HEK293 (cell line): ENCODE results near the gene RERGL.

Source experiments
- CTCF ChIA-PET: fragments of 350-600 bp; formaldehyde crosslinking; extraction: SDS; loops from one replicate; lab custom pipeline; 2021; ENCODE audit warnings: antibody characterized with exemption; lab: Yijun Ruan, JAX
- POLR2A ChIA-PET: fragments of 300-600 bp; formaldehyde crosslinking; extraction: SDS; loops from one replicate; lab custom pipeline; 2020; ENCODE audit warnings: antibody characterized with exemption, inconsistent platforms; lab: Yijun Ruan, JAX
- H3K27ac ChIP-seq: fragments of 200-500 bp; sonication (Bioruptor generic); 2 replicates; pipeline ENCODE4 v1.5.1; 2014; ENCODE audit warnings: low read depth, low read length, control low read depth, inconsistent platforms; ENCODE audit errors: extremely low read depth
- H3K36me3 ChIP-seq, 2 experiments: fragments of 200-500 bp in 1 of 2; sonication (Bioruptor generic) in 1 of 2; 1 replicate in 1 of 2; 2 replicates in 1 of 2; pipeline ENCODE4 v1.5.1; 2014 to 2017; ENCODE audit warnings: inconsistent platforms in 2 of 2, low read length in 2 of 2; ENCODE audit not compliant: control insufficient read depth in 2 of 2, insufficient read depth in 1 of 2
- H3K4me1 ChIP-seq: fragments of 200-500 bp; sonication (Bioruptor generic); 2 replicates; pipeline ENCODE4 v1.5.1; 2014; ENCODE audit warnings: mild to moderate bottlenecking, low read length, inconsistent platforms; ENCODE audit not compliant: control insufficient read depth, insufficient read depth
- H3K4me3 ChIP-seq: 2 replicates; pipeline ENCODE4 v1.5.1; 2011; ENCODE audit warnings: low read depth, mild to moderate bottlenecking, control low read depth, low read length, moderate library complexity
- H3K9me3 ChIP-seq: fragments of 200-500 bp; sonication (Bioruptor generic); 2 replicates; pipeline ENCODE4 v1.5.1; 2014; ENCODE audit warnings: low read depth, low read length, inconsistent platforms; ENCODE audit not compliant: control insufficient read depth, insufficient read depth
- ATF2 ChIP-seq: fragments of 450-650 bp; formaldehyde crosslinking; IDR thresholded peaks from 2 replicates; pipeline ENCODE4 v1.5.1; 2016; ENCODE audit warnings: missing biosample characterization, missing genetic modification characterization, low read depth
- GLIS2 ChIP-seq: fragments of 450-650 bp; formaldehyde crosslinking; IDR thresholded peaks from 2 replicates; pipeline ENCODE4 v1.5.1; 2016; ENCODE audit warnings: missing biosample characterization, missing genetic modification characterization
- KLF8 ChIP-seq: fragments of 450-650 bp; formaldehyde crosslinking; IDR thresholded peaks from 2 replicates; pipeline ENCODE4 v1.5.1; 2016; ENCODE audit warnings: missing biosample characterization, missing genetic modification characterization
- MZF1 ChIP-seq: fragments of 450-650 bp; formaldehyde crosslinking; IDR thresholded peaks from 2 replicates; pipeline ENCODE4 v1.5.1; 2017; ENCODE audit warnings: missing biosample characterization, missing genetic modification characterization, borderline replicate concordance
- PRDM10 ChIP-seq: fragments of 450-650 bp; formaldehyde crosslinking; IDR thresholded peaks from 2 replicates; pipeline ENCODE4 v1.5.1; 2016; ENCODE audit warnings: missing biosample characterization, missing genetic modification characterization
- PRDM4 ChIP-seq: fragments of 450-650 bp; formaldehyde crosslinking; IDR thresholded peaks from 2 replicates; pipeline ENCODE4 v1.5.1; 2017; ENCODE audit warnings: missing biosample characterization, missing genetic modification characterization
- ZFP37 ChIP-seq: fragments of 450-650 bp; formaldehyde crosslinking; IDR thresholded peaks from 2 replicates; pipeline ENCODE4 v1.5.1; 2016; ENCODE audit warnings: missing biosample characterization, missing genetic modification characterization
- ZNF140 ChIP-seq: fragments of 450-650 bp; formaldehyde crosslinking; IDR thresholded peaks from 2 replicates; pipeline ENCODE4 v1.5.1; 2016; ENCODE audit warnings: missing biosample characterization, missing genetic modification characterization
- ZNF175 ChIP-seq: fragments of 450-650 bp; formaldehyde crosslinking; IDR thresholded peaks from 2 replicates; pipeline ENCODE4 v1.5.1; 2016; ENCODE audit warnings: missing biosample characterization, missing genetic modification characterization
- ZNF248 ChIP-seq: fragments of 450-650 bp; formaldehyde crosslinking; IDR thresholded peaks from 2 replicates; pipeline ENCODE4 v1.5.1; 2017; ENCODE audit warnings: missing biosample characterization, missing genetic modification characterization
- ZNF366 ChIP-seq: fragments of 450-650 bp; formaldehyde crosslinking; conservative IDR thresholded peaks from 2 replicates; pipeline ENCODE4 v1.5.1; 2016; ENCODE audit warnings: missing biosample characterization, missing genetic modification characterization
- ZNF544 ChIP-seq: fragments of 450-650 bp; formaldehyde crosslinking; IDR thresholded peaks from 2 replicates; pipeline ENCODE4 v1.5.0; 2017; ENCODE audit warnings: missing biosample characterization, missing genetic modification characterization
- ZNF560 ChIP-seq: fragments of 450-650 bp; formaldehyde crosslinking; IDR thresholded peaks from 2 replicates; pipeline ENCODE4 v1.5.1; 2017; ENCODE audit warnings: missing biosample characterization, missing genetic modification characterization, borderline replicate concordance
- ZNF621 ChIP-seq: fragments of 450-650 bp; formaldehyde crosslinking; IDR thresholded peaks from 2 replicates; pipeline ENCODE4 v1.5.1; 2017; ENCODE audit warnings: missing biosample characterization, missing genetic modification characterization
- ZNF704 ChIP-seq: fragments of 450-650 bp; formaldehyde crosslinking; IDR thresholded peaks from 2 replicates; pipeline ENCODE4 v1.5.1; 2016; ENCODE audit warnings: missing biosample characterization, missing genetic modification characterization
- ZSCAN23 ChIP-seq: fragments of 450-650 bp; formaldehyde crosslinking; IDR thresholded peaks from 2 replicates; pipeline ENCODE4 v1.5.1; 2016; ENCODE audit warnings: missing biosample characterization, missing genetic modification characterization
- ZXDB ChIP-seq: fragments of 450-650 bp; formaldehyde crosslinking; IDR thresholded peaks from 2 replicates; pipeline ENCODE4 v1.5.1; 2016; ENCODE audit warnings: missing biosample characterization, missing genetic modification characterization

RERGL gene

GRCh38 chr12:18090093-18090492 lies at the start of gene RERGL:
Gene RERGL, minus strand, starts transcription at chr12:18090193. Its CDS starts 53 bp downstream, at chr12:18090140.
- ChIA-PET POLR2A (no interaction called here), CTCF (no interaction called here)
- Histone ChIP-seq H3K27ac (no peak within 1 kb of the TSS), H3K4me3 (no peak within 1 kb of the TSS), H3K9me3 (no peaks in the 10 kb centered on the region), H3K4me1 (no peaks in the 10 kb centered on the region), H3K36me3 (no peaks in the 10 kb centered on the region)
- TF ChIP-seq KLF8 (tag by site-specific recombination) = no peak
- TF ChIP-seq, all 188 proteins: peak for 0

- no peaks in the 10 kb centered on the region for H3K9me3 ChIP-seq
- no peak overlapping the region for H3K4me3 ChIP-seq
- CTCF ChIA-PET = interaction anchor here (0.8 to 3.0 kb wide), 8 partner anchors 14 to 181 kb away, joined by 3 to 28 read pairs (median 4); no protein-coding TSS in a partner anchor
- TF ChIP-seq ZNF704 (tag by site-specific recombination) (no peak), ZNF248 (no peak), ZNF366 (tag by site-specific recombination) (no peak), ATF2 (tag by site-specific recombination) (no peak), GLIS2 (tag by site-specific recombination) (no peak), ZFP37 (tag by site-specific recombination) (no peak), ZNF560 (no peak), PRDM10 (tag by site-specific recombination) (no peak)
- H3K36me3 ChIP-seq = no peaks in the 10 kb centered on the region
- peaks cover 9% of the 10 kb centered on the region; the same call in 1 of the 2 replicates for H3K4me1 ChIP-seq
- H3K27ac ChIP-seq = no peak overlapping the region
- POLR2A ChIA-PET = no interaction called here
Observed at GRCh38 chr12:18139254-18139653, 49.3 kb upstream of the RERGL start.

- no peaks in the 10 kb centered on the region for H3K36me3 ChIP-seq
- TF ChIP-seq ZNF140 = 0 out of 2 replicates have a peak, but pooled peaks have one; percentile 52
- no peak for TF ChIP-seq ZXDB (tag by site-specific recombination)
- TF ChIP-seq, all 188 proteins: peak for 1
- POLR2A ChIA-PET = no interaction called here
- no peak overlapping the region for H3K4me3 ChIP-seq
- no peaks in the 10 kb centered on the region for H3K9me3 ChIP-seq
- CTCF ChIA-PET = interaction anchor here (1.4 kb wide), 1 partner anchor 89 kb away, joined by 5 read pairs; no protein-coding TSS in a partner anchor
- no peak overlapping the region for H3K27ac ChIP-seq
- H3K4me1 ChIP-seq = no peaks in the 10 kb centered on the region
Observed at GRCh38 chr12:18135509-18135908, 45.5 kb upstream of the RERGL start.

GRCh38 chr12:18135086-18135485 lies 45.1 kb upstream of the RERGL start:
- CTCF ChIA-PET = no interaction called here
- no peak overlapping the region for H3K27ac ChIP-seq
- H3K9me3 ChIP-seq = no peaks in the 10 kb centered on the region
- H3K4me1 ChIP-seq = no peaks in the 10 kb centered on the region
- H3K36me3 ChIP-seq = no peaks in the 10 kb centered on the region
- POLR2A ChIA-PET = no interaction called here
- TF ChIP-seq ZNF621 (tag by site-specific recombination) (no peak), ZNF544 (tag by site-specific recombination) (no peak), ZNF175 (no peak), MZF1 (tag by site-specific recombination) (no peak), PRDM4 (no peak), ZSCAN23 (tag by site-specific recombination) (no peak)
- no peak overlapping the region for H3K4me3 ChIP-seq
